Cerebellar cortex (tissue), 1 donor: ENCODE measurements around the gene CNKSR3.

Experiments
- DNase-seq: peaks from one replicate; pipeline ENCODE4 v3.0.0-alpha.2; 2015; ENCODE audit warnings: low spot score

The CNKSR3 gene

GRCh38 chr6:154414021-154414813, 96.3 kb downstream of the CNKSR3 start:
- no peak for DNase-seq

DNA sequence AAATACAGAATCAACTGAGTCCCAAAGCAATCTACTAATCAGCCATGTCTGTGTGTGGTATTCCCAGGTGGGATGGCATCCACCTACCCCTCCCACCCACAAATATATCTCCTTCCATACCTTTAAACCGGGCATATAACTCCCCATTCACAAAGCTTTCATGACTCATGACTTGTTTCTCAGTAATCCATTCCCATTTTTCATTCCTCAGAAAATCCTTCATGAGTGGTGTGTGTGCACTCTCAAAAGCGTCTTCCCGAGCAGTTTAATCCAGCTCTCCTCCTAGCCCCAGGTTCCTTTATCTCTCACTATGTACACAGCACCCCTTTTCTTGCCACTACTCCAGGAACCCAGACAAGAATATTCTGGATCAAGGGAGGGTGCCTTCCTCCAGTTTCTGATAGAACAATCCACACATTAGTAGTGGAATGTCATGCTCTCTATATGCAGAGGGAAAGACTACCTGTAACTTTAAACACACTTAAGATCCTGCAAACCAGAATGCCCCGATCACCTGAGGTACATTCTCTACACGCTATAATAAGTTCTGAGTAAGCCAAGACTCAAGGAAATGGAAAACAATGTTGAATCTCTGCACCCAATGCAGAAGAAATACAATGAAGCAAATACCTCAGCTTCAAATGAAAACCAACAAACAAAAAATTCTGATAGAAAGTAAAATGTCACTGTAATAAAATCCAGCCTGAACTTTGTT, 98.2 kb downstream of the CNKSR3 start:
- DNase-seq: no peak

DNA sequence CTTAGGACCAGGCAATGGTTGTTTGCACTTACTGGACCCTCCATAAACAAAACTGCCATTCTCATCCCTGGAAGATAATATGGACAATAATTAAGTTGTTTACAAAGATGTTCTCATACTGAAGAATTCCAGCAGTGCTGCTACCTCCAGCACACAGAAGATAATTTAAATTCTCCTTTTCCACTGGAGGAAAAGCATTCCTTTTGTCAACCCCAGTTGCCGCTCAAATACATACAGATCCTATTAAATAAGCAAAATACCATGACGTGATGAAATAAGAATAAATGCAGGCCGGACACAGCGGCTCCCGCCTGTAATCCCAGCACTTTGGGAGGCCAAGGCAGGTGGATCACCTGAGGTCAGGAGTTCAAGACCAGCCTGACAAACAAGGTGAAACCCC, 99.4 kb downstream of the CNKSR3 start:
- DNase-seq: no peak

- no peak for DNase-seq
These were observed 99.8 kb downstream of the CNKSR3 start for GRCh38 chr6:154410619-154411072.

GRCh38 chr6:154408891-154409500, 101.5 kb downstream of the CNKSR3 start:
- DNase-seq: no peak

- DNase-seq: no peak
These were observed 103.0 kb downstream of the CNKSR3 start for GRCh38 chr6:154407440-154407839.

- no peak for DNase-seq
These were observed 103.6 kb downstream of the CNKSR3 start for GRCh38 chr6:154406869-154407268.

DNA sequence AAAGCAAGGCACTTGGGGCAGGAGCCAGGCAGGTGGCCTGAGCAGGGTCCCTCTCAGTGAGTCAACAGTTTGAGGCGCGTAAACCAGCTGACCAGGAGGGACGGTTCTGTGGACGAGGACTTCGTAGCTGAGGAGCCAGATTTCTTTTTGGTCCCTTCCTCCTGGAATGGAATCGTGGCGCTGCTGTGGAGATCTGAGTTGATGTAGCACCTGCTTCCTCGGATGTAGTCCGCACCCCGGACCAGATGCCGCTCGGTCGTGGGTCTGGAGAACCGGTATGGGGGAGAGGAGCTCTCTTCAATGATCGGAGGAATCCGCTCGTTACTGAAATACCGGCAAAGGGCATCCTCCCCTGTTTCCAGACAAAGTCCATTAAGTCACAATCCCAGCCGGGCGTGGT, 104.2 kb downstream of the CNKSR3 start:
- DNase-seq: no peak

- no peak for DNase-seq
These were observed 105.6 kb downstream of the CNKSR3 start for GRCh38 chr6:154404791-154405400.

DNA sequence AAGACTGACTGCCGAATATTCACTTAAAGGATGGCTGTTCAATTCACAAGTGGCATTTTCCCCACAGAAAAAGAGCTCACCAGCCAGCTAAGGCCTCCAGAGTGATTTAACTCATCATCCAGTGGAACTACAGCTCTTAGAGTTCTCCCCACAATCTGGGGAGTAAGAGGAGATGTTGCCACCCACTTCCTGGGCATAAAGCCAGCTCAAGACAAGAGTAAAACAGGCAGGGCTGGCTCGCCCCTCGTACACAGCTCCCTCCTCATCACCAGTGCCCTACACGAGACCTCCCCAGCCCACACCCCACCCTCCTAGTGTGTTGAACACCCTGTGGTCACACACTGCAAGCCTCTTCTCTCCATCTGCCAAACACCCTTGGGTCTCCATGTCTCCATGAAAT, 106.7 kb downstream of the CNKSR3 start:
- DNase-seq: no peak

DNA sequence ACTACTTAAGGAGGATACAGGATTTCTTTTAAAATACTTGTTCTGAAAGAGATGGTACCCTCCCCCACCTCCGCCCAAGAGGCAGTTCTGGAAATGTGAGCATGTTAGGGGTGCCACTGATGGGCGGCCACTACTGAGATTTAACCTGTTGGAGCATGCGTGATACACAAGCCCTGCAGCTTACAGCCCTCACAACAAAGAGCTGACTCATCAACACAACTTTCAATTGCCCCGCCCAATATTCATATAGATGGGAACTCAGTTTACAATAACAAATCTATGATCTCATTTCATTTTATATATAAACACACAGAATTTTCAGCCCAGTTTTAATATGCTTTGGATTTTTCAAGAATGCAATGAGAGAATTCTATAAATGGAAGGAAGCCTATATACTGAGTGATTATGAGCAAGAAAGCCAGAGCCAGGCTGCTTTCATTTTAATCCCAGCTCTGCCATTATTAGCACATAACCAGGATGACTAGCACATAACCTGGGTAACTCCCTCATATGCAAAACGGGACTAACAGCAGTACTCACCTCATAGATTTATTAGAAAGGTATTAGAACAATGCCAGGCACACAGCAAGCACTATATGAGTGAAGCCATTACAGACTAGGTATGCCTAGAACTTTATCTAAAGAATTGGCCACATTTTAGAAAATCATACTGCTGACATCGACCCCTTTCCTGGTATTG, 108.3 kb downstream of the CNKSR3 start:
- DNase-seq: no peak

- DNase-seq: no peak
These were observed 111.4 kb downstream of the CNKSR3 start for GRCh38 chr6:154399097-154399496.

DNA sequence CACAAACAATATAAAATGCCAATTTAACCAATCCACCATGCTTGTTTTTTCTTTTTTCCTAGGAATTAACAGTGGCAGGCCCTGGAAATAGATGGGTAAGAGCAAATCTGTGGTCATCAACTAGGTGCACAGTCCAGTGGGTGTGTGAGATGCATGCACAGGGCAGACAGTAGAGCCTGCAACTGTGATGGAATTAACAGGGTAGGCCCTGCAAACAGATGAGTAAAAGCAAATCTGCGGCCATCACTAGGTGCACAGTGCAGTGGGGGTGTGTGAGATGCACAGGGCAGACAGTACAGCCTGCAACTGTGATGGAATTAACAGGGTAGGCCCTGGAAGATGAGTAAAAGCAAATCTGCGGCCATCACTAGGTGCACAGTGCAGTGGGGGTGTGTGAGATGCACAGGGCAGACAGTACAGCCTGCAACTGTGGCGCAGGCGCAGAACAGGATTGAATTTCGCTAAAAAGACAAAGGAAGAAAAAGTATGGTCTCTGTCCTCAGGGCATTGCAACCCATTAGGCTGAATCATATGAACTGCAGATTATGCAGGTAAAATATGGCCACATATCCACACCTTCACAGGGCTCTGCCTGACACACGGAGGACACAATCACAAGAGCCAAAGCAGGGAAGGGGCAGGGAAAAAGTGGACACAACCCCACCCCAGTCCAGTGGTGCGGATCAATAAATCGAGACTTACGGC, 112.8 kb downstream of the CNKSR3 start:
- DNase-seq: no peak

- no peak for DNase-seq
These were observed 114.6 kb downstream of the CNKSR3 start for GRCh38 chr6:154395878-154396277.

DNA sequence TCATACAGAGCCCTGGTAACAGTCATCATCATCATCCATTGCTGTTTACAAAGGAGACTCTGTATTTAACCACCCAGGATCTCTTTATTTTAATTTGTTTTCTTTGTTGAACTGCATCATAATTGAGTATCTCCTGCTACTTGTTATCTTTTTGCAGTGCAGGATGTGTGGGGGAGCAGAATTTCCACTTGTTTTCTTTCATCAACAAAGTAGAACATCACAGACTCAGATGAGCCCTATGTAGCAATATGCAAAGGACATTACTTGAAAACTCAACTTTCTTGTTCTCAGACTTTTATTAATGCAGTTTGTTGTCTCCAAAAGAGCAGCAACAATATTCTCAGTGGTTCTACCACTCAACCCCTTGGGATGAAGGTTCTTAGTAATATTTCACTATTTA, 115.2 kb downstream of the CNKSR3 start:
- DNase-seq: no peak

DNA sequence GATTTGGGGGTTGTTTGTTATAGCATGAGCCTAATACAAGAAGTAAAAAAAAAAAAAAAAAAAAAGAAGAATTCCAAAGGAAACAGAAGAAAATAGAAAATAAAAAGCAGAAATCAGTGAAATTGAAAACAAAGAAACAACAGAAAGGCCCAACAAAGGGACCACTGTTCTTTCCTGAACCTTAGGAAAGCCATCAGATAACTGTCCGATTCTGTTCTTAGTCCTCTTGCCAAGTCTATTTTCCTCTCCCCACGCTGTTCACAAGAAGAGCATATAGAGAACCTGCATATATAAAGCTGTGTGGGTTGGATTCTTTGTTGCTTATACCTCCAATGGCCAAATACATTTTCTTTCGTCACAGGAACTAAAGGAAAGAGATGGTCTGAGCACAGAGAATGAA, 115.9 kb downstream of the CNKSR3 start:
- DNase-seq: no peak

DNA sequence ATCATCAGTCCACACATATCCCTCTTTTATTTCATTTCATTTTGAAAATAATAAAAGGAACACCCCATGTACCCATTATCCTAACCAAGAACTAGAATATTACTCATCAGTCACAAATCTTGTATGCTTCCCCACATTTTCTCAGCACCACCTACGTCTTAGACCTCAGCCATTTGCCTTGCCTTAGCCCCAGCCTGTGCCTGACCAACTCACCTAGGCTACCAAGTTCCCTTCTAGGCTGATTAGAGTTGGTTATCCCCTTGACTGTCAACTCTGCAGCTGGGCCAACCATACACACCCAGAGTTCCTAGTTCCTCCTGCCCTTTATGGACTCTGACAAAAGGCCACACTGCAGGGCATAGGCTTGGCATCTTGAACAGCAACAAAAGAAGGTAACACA, 120.5 kb downstream of the CNKSR3 start:
- DNase-seq: no peak

DNA sequence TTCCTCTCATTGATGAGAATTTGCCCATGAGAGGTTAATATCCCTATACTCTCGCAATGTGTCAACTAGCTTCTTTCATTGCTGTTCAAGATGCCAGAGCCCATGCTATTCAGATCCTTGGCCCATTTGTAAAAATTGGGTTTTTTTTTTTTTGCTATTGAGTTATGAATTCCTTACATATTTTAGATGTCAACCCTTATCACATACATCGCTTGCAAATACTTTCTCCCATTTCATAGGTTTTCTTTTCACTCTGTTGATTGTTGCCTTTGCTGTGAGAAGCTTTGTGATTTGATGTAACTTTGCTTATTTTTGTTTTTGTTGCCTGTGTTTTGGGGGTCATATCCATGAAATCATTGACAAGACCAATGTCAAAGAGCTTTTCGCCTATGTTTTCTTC, 121.7 kb downstream of the CNKSR3 start:
- no peak for DNase-seq

DNA sequence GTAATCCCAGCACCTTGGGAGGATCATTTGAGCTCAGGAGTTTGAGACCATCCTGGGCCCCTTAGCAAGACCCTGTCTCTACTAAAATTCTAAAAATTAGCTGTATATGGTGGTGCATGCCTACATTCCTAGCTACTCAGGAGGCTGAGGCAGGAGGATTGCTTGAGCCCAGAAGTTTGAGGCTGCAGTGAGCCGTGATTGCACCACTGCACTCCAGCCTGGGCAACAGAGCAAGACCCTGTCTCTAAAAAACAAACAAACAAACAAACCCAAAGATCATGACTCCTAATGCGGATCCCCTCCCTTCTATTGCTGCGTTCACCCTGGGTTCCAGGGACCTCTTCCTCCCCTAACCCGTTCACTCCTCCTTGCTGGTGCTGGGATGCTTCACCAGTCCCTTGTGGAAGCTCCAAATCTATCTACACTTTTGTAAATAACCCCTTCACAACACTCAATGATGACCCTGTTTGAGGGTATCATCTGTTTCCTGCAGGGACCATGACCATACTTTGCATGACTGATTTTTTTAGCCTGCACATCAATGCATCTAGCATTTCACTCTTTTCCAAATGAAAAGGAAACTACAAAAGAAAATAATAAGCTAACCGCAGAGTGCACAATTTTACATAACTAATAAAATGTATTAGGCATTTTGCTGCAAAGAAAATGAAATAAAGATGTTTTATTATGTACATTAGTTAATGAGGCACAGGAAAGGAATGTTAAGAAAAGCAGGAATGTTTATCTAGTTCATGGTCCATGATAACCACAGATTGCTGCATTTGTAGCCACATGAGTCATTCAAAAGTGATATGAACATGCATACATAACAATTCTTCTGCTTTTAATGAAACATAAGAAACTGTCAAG, 123.4 kb downstream of the CNKSR3 start:
- no peak for DNase-seq

DNA sequence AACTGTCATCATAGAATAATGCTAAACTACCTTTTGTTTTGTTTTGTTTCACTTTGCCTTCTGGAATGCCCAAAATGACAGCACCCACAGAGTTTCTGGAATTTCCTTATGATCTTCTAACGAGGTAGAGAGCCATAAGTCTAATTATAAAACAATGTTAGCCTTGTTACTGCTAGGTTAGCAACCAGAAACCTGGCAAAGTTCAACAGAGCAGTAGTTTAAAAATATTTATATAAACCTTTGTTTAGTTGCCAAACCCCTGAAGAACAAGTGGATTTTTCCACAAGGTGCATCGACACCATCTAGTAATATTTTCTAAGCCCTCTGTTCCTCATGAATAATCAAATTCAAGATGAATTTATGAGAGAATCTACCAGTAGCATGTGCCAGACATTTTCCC, 126.3 kb downstream of the CNKSR3 start:
- no peak for DNase-seq
